ENCODE measurements around the gene SMOC2.

DNA sequence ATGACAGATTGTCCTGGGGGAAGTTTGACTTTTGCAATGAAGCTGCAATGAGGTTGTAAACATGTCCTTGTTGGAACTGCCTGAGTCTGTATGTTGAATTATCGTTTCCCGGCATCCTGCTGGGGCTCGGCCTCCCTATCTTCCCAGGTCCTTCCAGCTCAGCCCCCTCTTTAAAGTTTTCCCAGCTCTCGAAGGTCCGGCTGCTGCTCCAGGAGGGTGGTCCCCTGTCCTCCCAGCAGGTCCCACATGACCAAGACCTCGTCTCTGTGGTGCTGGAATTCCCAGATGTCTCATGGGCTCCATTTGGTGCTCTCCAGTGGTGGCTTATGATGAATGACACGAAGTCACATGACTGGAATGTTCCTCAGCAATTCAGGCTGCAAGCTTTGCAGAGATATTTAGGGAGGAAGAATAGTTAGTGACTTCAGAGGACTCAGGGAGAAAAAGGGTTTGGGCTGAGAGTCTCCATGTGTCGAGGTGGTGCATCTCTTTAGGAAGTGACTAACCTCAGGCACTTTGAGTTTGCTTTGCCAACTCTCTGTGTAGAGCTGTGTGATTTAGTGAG, 21.4 kb downstream of the SMOC2 start:
- TF ChIP-seq CTCF (IDR thresholded peaks at IDR 0.05) (no peak), POLR2A (IDR thresholded peaks at IDR 0.05) (no peak)
